ENCODE data around the gene IL4R.

GRCh38 chr16:27341549-27341948 is 27.8 kb downstream of the IL4R start:
- TF ChIP-seq CTCF (conservative IDR thresholded peaks at IDR 0.05; ENCODE audit: low read depth, low read length): no peak
- TF ChIP-seq EZH2 (IDR thresholded peaks at IDR 0.05; ENCODE audit: low read length, unreplicated experiment): no peak
- no peak for TF ChIP-seq EZH2phosphoT487 (IDR thresholded peaks at IDR 0.05; ENCODE audit: borderline replicate concordance, low read length)

All from PC-3 (cell line).